CD4-positive, alpha-beta T cell treated with Interleukin-6 for 4 hours (primary cell): ENCODE data around the gene QRFPR.
"Not testable (repeated sequence)": the region's sequence is repeated elsewhere in the genome, so short reads cannot be mapped to it uniquely, and the experiment has no call there.

Experiments used
- DNase-seq: peaks from one replicate; pipeline ENCODE4 v3.0.0-alpha.2; 2020; ENCODE audit warnings: mixed read lengths

Gene QRFPR

GRCh38 chr4:121380776-121381462, at the start of gene QRFPR:
TSS of gene QRFPR (minus strand) at chr4:121381018. CDS start at chr4:121380647, 371 bp downstream.
- no peak for DNase-seq

GRCh38 chr4:121428721-121429120, 47.9 kb upstream of the QRFPR start:
- no peak for DNase-seq

DNA sequence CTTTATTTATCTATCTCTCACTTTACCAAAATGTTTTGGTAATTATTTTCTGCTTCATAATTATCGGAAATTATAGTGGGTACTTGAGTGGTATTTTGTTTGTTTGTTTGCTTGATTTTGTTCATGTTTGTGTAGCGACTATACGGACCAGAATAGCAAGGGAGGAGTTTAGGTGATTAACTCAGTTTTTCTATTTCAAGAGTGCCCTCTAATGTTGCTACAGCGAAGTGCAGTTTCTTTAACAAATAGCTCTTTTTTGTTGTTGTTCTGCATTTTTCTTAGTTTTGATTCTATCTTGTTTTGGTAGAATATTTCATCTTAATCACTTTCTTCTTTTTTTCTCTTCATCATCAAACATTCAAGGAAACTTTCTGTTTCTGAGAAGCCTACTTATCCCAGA, 40.8 kb upstream of the QRFPR start:
- no peak for DNase-seq

GRCh38 chr4:121411151-121411744, 30.4 kb upstream of the QRFPR start:
- DNase-seq, result no peak

GRCh38 chr4:121408567-121408966, 27.7 kb upstream of the QRFPR start:
- DNase-seq, result not testable (repeated sequence)

GRCh38 chr4:121400632-121401031, 19.8 kb upstream of the QRFPR start:
- DNase-seq, result no peak

DNA sequence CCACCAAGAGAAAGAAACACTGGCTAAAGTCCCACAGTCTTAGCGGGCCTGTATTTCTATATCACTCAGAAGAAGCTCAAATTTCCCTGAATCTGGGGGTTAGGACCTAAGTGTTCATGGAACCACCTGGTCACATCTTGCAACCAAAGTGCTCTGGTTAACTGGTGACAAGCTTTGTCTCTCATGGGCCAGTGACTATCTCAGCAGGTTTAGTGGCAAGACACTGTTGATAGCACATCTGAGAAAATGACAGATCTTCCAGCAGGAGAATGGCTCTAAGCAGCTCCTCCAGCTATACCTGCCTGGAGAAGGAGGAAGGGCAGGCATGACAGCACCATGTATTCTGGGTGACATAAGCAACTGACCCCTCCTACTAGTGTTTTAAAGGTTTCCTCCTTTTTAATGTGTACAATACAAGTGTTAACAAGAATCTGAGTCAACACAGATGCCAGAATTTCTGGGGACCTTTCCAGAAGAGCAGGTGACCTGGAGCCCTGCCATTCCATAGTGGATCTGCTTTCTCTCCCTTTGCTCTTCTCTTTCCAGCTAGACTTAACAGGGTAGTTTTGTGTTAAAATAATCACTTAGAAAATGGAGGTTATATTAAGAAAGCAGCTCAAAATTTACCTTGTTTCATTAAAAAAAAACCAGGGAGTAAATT, 17.3 kb upstream of the QRFPR start:
- DNase-seq, result no peak

- no peak for DNase-seq
Observed at GRCh38 chr4:121397434-121397833, 16.6 kb upstream of the QRFPR start.

DNA sequence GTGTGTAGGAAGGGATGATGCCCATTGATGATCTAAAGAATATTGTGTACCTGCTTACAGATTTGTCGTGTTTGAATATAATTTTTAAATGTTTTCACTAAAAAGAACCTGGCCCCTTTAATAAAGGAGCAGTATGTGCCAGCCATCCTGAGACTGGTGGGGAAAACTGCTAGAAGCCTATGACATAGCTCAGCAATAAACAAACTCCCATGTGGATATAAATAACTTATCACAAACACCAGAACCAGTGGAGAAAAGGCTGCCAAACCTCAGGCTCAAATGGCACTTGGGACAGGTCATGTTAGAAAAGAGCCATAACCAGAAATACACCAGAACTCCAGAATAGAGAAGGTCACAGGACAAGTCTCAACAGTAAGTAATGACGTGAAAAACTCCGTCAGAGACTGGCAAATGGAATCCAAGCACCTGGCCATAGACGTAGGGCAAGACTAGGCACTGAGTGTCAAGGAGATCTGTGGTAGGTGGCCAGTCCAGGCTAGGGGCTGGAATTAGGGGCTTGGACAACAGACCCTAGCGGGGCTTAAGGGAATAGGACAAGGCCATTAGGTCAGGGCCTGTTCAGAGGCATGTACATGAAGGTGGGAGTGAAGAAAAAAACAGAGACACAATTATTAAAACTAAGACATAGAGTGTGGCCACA, 11.7 kb upstream of the QRFPR start:
- DNase-seq, result no peak

GRCh38 chr4:121390335-121390734, 9.5 kb upstream of the QRFPR start:
- DNase-seq, result no peak

GRCh38 chr4:121379276-121379675, 1.5 kb downstream of the QRFPR start:
- DNase-seq, result no peak

- DNase-seq, result no peak
Observed at GRCh38 chr4:121377076-121377475, 3.7 kb downstream of the QRFPR start.

DNA sequence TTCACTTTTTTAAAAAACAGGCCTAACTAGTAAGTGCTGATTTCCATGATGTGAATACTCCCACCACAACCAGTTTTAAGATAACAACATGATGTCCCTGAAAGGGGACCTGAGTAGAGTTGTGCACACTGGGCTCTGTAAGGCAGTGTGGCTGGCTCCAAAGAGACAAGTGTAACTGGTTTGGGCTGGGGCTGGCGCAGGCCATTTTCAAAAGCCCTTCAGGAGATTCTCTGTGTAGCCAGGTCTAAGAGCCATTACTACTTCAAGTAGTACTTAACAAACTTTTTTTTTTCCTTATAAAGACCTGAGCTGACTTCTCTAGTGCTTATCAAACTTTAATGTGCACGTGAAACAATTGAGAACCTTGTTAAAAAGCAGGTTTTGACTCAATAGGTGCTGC, 4.3 kb downstream of the QRFPR start:
- DNase-seq, result no peak

- no peak for DNase-seq
Observed at GRCh38 chr4:121376097-121376496, 4.7 kb downstream of the QRFPR start.

- no peak for DNase-seq
Observed at GRCh38 chr4:121375262-121375661, 5.6 kb downstream of the QRFPR start.

GRCh38 chr4:121373841-121374240, 7.0 kb downstream of the QRFPR start:
- no peak for DNase-seq

DNA sequence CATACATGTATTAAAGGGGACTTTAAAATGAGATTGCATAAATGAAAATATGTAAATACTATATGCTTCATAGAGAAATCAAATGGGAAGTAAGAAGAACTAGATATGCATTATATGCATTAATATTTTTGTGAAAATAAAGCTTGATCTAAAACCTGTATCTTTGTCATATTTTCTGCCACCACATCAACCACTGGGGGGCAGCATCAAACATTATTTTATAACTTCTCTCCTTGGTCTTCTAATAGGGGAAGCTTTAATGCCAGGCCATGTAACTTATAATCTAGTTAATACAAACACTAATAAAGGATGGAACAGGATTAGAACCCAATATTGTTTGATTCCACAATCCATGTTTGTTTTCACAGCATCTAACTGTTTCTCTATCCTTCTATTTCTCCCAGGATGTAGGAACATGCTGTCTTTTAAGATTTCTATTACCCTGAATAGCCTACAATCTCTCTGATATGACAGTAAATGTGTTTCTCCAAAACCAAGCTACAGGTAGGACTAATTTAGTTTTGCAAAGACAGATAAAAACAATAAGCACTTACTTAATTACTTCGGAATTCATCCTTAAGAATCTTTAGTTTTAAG, 10.0 kb downstream of the QRFPR start:
- peak; percentile 37 for DNase-seq

DNA sequence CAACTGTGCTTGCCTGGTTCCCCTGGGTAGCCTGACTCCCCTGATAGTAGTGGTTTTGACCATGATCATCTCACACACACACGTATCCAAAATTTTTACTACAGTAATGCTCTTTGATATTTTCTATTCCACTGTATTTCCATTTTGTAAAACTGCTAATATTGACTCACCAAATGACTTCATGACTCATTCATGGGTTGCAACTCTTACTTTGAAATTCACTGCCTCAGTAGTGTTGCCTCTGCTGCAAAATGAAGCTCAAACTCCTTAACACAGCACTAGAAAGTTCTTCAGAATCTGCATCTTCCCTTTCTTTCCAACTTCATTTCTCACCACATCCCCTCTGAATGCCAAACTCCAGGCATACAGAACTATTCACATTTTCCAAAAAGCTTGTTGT, 20.3 kb downstream of the QRFPR start:
- no peak for DNase-seq

DNA sequence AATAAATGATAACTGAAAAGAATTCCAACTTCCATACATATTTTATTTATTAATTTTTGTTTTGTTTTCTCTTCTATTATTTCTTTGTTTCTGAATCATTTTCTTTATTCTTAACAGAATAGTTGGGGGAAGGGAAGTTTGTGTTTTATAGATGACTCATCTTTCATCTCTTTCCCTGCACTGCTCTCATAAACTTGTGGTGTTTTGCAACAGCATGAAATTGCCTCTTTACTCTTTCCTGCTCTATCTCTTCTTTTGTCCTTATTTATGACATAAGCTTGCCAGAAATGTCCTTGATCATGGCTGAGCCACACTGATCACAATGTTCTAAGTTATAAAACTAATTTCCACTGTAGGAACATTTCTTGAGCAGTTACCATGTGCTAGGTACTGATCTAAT, 22.3 kb downstream of the QRFPR start:
- DNase-seq, result no peak

- no peak for DNase-seq
Observed at GRCh38 chr4:121353213-121353612, 27.6 kb downstream of the QRFPR start.

GRCh38 chr4:121344098-121344497, 36.7 kb downstream of the QRFPR start:
- DNase-seq, result no peak

DNA sequence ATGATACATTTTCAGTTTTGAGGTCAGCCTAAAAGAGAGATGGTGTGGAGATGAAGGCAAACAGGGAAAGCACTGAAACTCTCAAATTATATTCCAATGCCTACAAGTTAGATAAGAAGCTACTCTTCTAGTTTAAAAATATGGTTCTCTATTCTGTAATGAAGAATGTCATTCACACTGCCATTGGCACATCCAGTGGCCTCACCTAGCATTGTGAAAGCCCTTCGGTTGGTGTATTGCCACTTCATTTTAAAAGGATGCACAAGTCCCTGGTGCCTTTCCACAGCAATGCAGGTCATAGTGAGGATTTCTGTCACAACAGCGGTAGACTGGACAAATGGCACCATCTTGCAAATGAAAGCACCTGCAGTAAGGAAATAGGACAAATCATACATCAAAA, 40.6 kb downstream of the QRFPR start:
- DNase-seq, result no peak

GRCh38 chr4:121339824-121340223, 41.0 kb downstream of the QRFPR start:
- no peak for DNase-seq
